ENCODE results near the gene HEXD. TPM values are rescaled to one million over a fixed set of nuclear protein-coding genes. Genes with fewer than 3 reads are reported as not detected.

The HEXD gene
- total RNA-seq, 1 experiment from 2014 or later: 21.7 TPM

DNA sequence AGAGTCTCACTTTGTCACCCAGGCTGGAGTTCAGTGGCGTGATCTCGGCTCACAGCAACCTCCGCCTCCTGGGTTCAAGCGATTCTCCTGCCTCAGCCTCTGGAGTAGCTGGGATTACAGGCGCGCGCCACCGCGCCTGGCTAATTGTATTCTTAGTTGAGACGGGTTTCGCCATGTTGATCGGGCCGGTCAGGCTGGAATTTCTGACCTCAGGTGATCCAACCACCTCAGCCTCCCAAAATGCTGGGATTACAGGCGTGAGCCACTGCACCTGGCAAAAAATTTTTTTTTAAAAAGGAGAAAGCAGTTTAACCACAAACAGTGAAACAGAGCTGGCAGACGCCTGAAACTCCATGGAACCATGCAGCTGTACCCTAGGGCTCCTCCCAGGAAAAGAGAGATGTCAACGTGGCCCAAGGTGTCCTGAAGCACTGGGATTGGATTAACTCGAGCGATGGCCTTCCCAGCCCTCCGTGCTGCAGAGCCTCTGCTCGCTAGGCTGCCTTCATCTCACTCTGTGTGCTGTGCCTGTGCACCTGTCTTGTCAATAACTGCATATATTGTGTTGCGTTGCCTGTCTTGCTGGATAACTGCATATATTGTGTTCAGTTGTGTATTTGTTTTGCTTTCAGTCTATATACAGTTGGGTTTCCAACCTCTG, 71.8 kb downstream of the HEXD start:
- no peak overlapping the region for H3K4me3 ChIP-seq (ENCODE audit: low read length)
- no peak overlapping the region for H3K27ac ChIP-seq (ENCODE audit: low read length)
- no peaks in the 10 kb centered on the region for H3K36me3 ChIP-seq (ENCODE audit: insufficient read depth, low read length)
- no peaks in the 10 kb centered on the region for H3K9me2 ChIP-seq (replicated peaks; ENCODE audit: insufficient read depth, low read length)
- H3K27me3 ChIP-seq (ENCODE audit: low read length): no peaks in the 10 kb centered on the region
- peaks cover 7% of the 10 kb centered on the region for H3K4me1 ChIP-seq (ENCODE audit: low read length)
- no peak overlapping the region for H3K4me2 ChIP-seq (ENCODE audit: low read depth, low read length, poor library complexity, severe bottlenecking)
- no peak for DNase-seq
- no peaks in the 10 kb centered on the region for H3K9me3 ChIP-seq (ENCODE audit: low read length)
- H3K79me2 ChIP-seq (ENCODE audit: low read length): no peaks in the 10 kb centered on the region
- H4K20me1 ChIP-seq (ENCODE audit: insufficient read depth, low read depth, low read length): no peaks in the 10 kb centered on the region; the same call in 1 of the 2 replicates
- no peak overlapping the region for H2AFZ ChIP-seq (ENCODE audit: low read length)
- H3K9ac ChIP-seq (ENCODE audit: low read length): no peak overlapping the region

DNA sequence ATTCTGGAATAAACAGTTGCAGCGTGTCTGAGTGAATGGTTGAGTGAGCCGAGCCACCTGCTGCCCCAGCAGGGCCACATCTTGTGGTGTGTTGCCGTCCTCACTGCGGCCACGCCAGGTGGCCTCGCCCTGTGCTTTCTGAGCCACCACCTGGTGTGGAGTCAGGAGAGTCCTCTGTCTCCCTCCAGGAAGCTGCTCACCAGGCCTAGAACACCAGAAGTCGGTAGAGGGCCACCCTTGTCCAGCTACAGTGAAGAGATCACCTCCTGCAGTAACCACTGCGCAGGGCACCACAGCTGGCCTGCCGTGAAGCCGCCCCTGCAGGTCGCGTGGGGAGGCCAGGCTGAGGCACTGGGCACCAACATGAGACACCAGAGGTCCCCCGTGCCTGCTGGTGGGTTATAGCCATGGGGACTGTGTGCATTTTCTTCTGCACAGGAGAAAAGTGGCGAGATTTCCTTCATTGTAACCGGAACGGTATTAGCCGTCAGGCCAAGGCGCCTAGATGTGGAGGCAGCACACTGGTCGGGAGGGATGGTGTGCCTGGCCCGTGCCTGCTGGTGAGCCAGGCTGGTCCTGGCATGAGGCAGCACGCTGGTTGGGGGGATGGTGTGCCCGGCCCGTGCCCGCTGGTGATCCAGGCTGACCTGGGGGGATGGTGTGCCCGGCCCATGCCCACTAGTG, 72.5 kb downstream of the HEXD start:
- H3K9me3 ChIP-seq (ENCODE audit: low read length): no peaks in the 10 kb centered on the region
- H3K27me3 ChIP-seq (ENCODE audit: low read length): no peaks in the 10 kb centered on the region
- no peak overlapping the region for H3K4me2 ChIP-seq (ENCODE audit: low read depth, low read length, poor library complexity, severe bottlenecking)
- H4K20me1 ChIP-seq (ENCODE audit: insufficient read depth, low read depth, low read length): no peaks in the 10 kb centered on the region; the same call in 1 of the 2 replicates
- no peak overlapping the region for H3K9ac ChIP-seq (ENCODE audit: low read length)
- H3K79me2 ChIP-seq (ENCODE audit: low read length): no peaks in the 10 kb centered on the region
- H3K9me2 ChIP-seq (replicated peaks; ENCODE audit: insufficient read depth, low read length): no peaks in the 10 kb centered on the region
- H2AFZ ChIP-seq (ENCODE audit: low read length): no peak overlapping the region
- no peak for DNase-seq
- H3K4me3 ChIP-seq (ENCODE audit: low read length): no peak overlapping the region
- H3K36me3 ChIP-seq (ENCODE audit: insufficient read depth, low read length): no peaks in the 10 kb centered on the region
- H3K4me1 ChIP-seq (ENCODE audit: low read length): peaks cover 7% of the 10 kb centered on the region
- no peak overlapping the region for H3K27ac ChIP-seq (ENCODE audit: low read length)

DNA sequence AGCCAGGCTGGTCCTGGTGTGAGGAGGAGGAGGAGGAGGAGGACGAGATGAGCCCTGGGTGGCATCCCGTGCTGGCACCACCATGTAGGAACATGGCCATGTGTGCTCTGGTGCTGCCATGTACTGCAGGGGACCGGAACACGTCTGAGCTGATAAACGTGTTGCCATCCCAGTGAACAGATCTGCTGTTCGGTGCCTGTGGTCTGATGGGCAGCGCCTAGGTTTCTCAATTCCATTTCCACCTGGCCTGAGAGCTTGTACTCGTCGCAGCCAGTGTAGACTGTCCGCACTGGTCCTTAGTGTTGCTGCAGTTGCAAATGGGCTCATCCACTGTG, 73.0 kb downstream of the HEXD start:
- H4K20me1 ChIP-seq (ENCODE audit: insufficient read depth, low read depth, low read length): no peaks in the 10 kb centered on the region; the same call in 1 of the 2 replicates
- peak; percentile 27 for DNase-seq
- H3K27ac ChIP-seq (ENCODE audit: low read length): no peak overlapping the region
- no peak overlapping the region for H2AFZ ChIP-seq (ENCODE audit: low read length)
- no peaks in the 10 kb centered on the region for H3K9me3 ChIP-seq (ENCODE audit: low read length)
- H3K9ac ChIP-seq (ENCODE audit: low read length): no peak overlapping the region
- no peak overlapping the region for H3K4me3 ChIP-seq (ENCODE audit: low read length)
- no peaks in the 10 kb centered on the region for H3K27me3 ChIP-seq (ENCODE audit: low read length)
- H3K9me2 ChIP-seq (replicated peaks; ENCODE audit: insufficient read depth, low read length): no peaks in the 10 kb centered on the region
- H3K36me3 ChIP-seq (ENCODE audit: insufficient read depth, low read length): no peaks in the 10 kb centered on the region
- H3K4me1 ChIP-seq (ENCODE audit: low read length): peaks cover 7% of the 10 kb centered on the region
- H3K79me2 ChIP-seq (ENCODE audit: low read length): no peaks in the 10 kb centered on the region
- H3K4me2 ChIP-seq (ENCODE audit: low read depth, low read length, poor library complexity, severe bottlenecking): no peak overlapping the region

DNA sequence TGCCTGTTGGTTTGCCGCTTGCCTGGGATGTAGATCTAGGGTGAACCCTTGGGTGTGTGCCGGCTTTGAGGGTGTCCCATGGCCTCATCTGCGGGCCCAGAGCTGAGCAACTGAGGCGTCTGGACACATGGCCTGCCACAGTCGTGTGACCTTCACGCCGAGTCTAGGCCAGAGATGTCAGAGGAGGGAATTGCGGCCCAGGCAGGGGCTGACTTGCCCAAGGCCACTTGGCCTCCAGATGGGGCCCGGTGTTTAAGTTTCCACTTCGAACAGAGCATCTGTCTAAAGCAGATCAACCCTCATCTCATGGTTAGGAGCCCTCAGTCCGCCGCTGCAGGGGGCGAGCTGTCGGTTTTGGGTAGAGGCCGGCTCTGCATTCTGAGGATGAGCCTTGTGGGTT, 73.4 kb downstream of the HEXD start:
- no peak for DNase-seq
- Histone ChIP-seq H3K4me2 (ENCODE audit: low read depth, low read length, poor library complexity, severe bottlenecking) (no peak overlapping the region), H2AFZ (ENCODE audit: low read length) (no peak overlapping the region), H3K27ac (ENCODE audit: low read length) (no peak overlapping the region), H3K9ac (ENCODE audit: low read length) (no peak overlapping the region), H4K20me1 (ENCODE audit: insufficient read depth, low read depth, low read length) (no peaks in the 10 kb centered on the region; the same call in 1 of the 2 replicates), H3K36me3 (ENCODE audit: insufficient read depth, low read length) (no peaks in the 10 kb centered on the region), H3K27me3 (ENCODE audit: low read length) (no peaks in the 10 kb centered on the region), H3K79me2 (ENCODE audit: low read length) (no peaks in the 10 kb centered on the region), H3K9me2 (replicated peaks; ENCODE audit: insufficient read depth, low read length) (no peaks in the 10 kb centered on the region), H3K4me3 (ENCODE audit: low read length) (no peak overlapping the region), H3K9me3 (ENCODE audit: low read length) (no peaks in the 10 kb centered on the region), H3K4me1 (ENCODE audit: low read length) (peaks cover 8% of the 10 kb centered on the region)

Small RNAs within 50 kb of the gene (small RNA-seq; reads per million reads assigned to genes)
- not detected for gene RF00019

Other genes with a start within 250 kb of the HEXD start
- 31.3 and 37.4 TPM in 2 replicates for gene CCDC57, start 205.5 kb upstream of the HEXD start, total RNA-seq (2014; rRNA removed; shearing (Covaris generic); ENCODE audit: low replicate concordance)
- 0.67 and 6.0 TPM in 2 replicates for gene SLC16A3, start 189.3 kb upstream of the HEXD start, total RNA-seq (2014; rRNA removed; shearing (Covaris generic); ENCODE audit: low replicate concordance)
- gene CSNK1D, start 144.6 kb upstream of the HEXD start, total RNA-seq (2014; rRNA removed; shearing (Covaris generic); ENCODE audit: low replicate concordance): 27.1 and 30.6 TPM in 2 replicates
- gene CD7, start 100.7 kb upstream of the HEXD start, total RNA-seq (2014; rRNA removed; shearing (Covaris generic); ENCODE audit: low replicate concordance): not detected in 2 replicates
- 0.72 TPM in 1 of 2 replicates, not detected in the other for gene SECTM1, start 84.6 kb upstream of the HEXD start, total RNA-seq (2014; rRNA removed; shearing (Covaris generic); ENCODE audit: low replicate concordance)
- gene TEX19, start 59.1 kb upstream of the HEXD start, total RNA-seq (2014; rRNA removed; shearing (Covaris generic); ENCODE audit: low replicate concordance): 0.34 and 2.3 TPM in 2 replicates
- gene UTS2R, start 46.6 kb upstream of the HEXD start, total RNA-seq (2014; rRNA removed; shearing (Covaris generic); ENCODE audit: low replicate concordance): not detected in 2 replicates
- gene OGFOD3, start 239 bp downstream of the HEXD start, total RNA-seq (2014; rRNA removed; shearing (Covaris generic); ENCODE audit: low replicate concordance): 14.8 and 17.9 TPM in 2 replicates
- 92.4 and 147 TPM in 2 replicates for gene CYBC1, start 32.4 kb downstream of the HEXD start, total RNA-seq (2014; rRNA removed; shearing (Covaris generic); ENCODE audit: low replicate concordance)
- gene NARF, start 40.4 kb downstream of the HEXD start, total RNA-seq (2014; rRNA removed; shearing (Covaris generic); ENCODE audit: low replicate concordance): 43.3 and 53.5 TPM in 2 replicates
- 19.7 and 22.4 TPM in 2 replicates for gene FOXK2, start 101.4 kb downstream of the HEXD start, total RNA-seq (2014; rRNA removed; shearing (Covaris generic); ENCODE audit: low replicate concordance)
- gene WDR45B, start 230.1 kb downstream of the HEXD start, total RNA-seq (2014; rRNA removed; shearing (Covaris generic); ENCODE audit: low replicate concordance): 55.8 and 58.9 TPM in 2 replicates

All from Karpas-422 (cell line).